Measurements from ENCODE around the gene TXK.

TXK gene

GRCh38 chr4:48133669-48134068, 381 bp downstream of the TXK start:
- DNase-seq, result no peak

GRCh38 chr4:48131736-48132135, 2.3 kb downstream of the TXK start:
- DNase-seq, result no peak

- DNase-seq, result no peak
Measured at GRCh38 chr4:48130100-48130499, 4.0 kb downstream of the TXK start.

- peak; percentile 24 for DNase-seq
Measured at GRCh38 chr4:48129307-48130014, 4.6 kb downstream of the TXK start.

- peak; percentile 38 for DNase-seq
Measured at GRCh38 chr4:48127682-48128404, 6.2 kb downstream of the TXK start.

GRCh38 chr4:48127231-48127630, 6.8 kb downstream of the TXK start:
- no peak for DNase-seq

GRCh38 chr4:48126621-48127020, 7.4 kb downstream of the TXK start:
- DNase-seq, result no peak

- no peak for DNase-seq
Measured at GRCh38 chr4:48124870-48125269, 9.2 kb downstream of the TXK start.

- no peak for DNase-seq
Measured at GRCh38 chr4:48122756-48123155, 11.3 kb downstream of the TXK start.

- DNase-seq, result no peak
Measured at GRCh38 chr4:48121180-48121579, 12.9 kb downstream of the TXK start.

GRCh38 chr4:48120132-48120531, 13.9 kb downstream of the TXK start:
- no peak for DNase-seq

GRCh38 chr4:48119646-48120045, 14.4 kb downstream of the TXK start:
- DNase-seq, result no peak

GRCh38 chr4:48118081-48118480, 16.0 kb downstream of the TXK start:
- DNase-seq, result no peak

GRCh38 chr4:48116582-48116981, 17.5 kb downstream of the TXK start:
- no peak for DNase-seq

GRCh38 chr4:48114412-48114811, 19.6 kb downstream of the TXK start:
- no peak for DNase-seq

GRCh38 chr4:48112017-48112667, 21.9 kb downstream of the TXK start:
- DNase-seq, result no peak

- no peak for DNase-seq
Measured at GRCh38 chr4:48110452-48110978, 23.5 kb downstream of the TXK start.

- DNase-seq, result no peak
Measured at GRCh38 chr4:48109413-48110263, 24.4 kb downstream of the TXK start.

- no peak for DNase-seq
Measured at GRCh38 chr4:48108309-48109073, 25.6 kb downstream of the TXK start.

GRCh38 chr4:48105230-48105629, 28.8 kb downstream of the TXK start:
- no peak for DNase-seq

- DNase-seq, result no peak
Measured at GRCh38 chr4:48103483-48104139, 30.4 kb downstream of the TXK start.

GRCh38 chr4:48102303-48102702, 31.7 kb downstream of the TXK start:
- no peak for DNase-seq

Measured in activated T-cell treated with anti-CD3 and anti-CD28 coated beads for 4 hours (primary cell).